ENCODE measurements around the gene SMIM36.
"Not testable (repeated sequence)": the region's sequence is repeated elsewhere in the genome, so short reads cannot be mapped to it uniquely, and the experiment has no call there.

SMIM36 gene

GRCh38 chr17:55411463-55411855 is 99.8 kb downstream of the SMIM36 start:
- DNase-seq: no peak

- no peak for DNase-seq
Observed at GRCh38 chr17:55410722-55411462, 100.4 kb downstream of the SMIM36 start.

GRCh38 chr17:55409030-55409800 is 102.0 kb downstream of the SMIM36 start:
- DNase-seq: no peak

- no peak for DNase-seq
Observed at GRCh38 chr17:55407641-55408566, 103.3 kb downstream of the SMIM36 start.

DNA sequence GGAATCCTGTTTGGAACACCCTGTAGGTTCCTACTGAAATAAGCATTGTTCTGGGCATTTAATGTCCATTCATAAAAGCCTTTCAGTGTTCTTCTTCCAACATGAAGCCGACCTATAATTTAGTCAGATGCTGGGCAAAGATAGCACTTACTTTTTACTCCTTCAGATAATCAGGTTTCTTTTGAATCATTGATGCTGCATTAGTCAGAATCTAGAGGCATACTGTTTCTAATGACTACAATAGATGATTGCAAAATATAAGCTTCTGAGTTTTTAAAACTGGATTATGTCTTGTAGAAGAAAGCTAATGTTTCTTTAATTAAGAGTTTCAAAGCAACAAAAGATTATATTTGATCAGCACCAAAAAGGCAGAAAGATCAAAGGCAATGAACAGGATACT is 105.7 kb downstream of the SMIM36 start:
- DNase-seq: no peak

- not testable (repeated sequence) for DNase-seq
Observed at GRCh38 chr17:55404197-55404596, 107.1 kb downstream of the SMIM36 start.

GRCh38 chr17:55402374-55402773 is 108.9 kb downstream of the SMIM36 start:
- DNase-seq: no peak

All from SHP77 (cell line).